ENCODE data around the gene GJA8. TPM values are rescaled to one million over a fixed set of nuclear protein-coding genes. Genes with fewer than 3 reads are reported as not detected.
A peak's percentile ranks its signal among the peaks of the same experiment; 100 is the strongest.
"Not testable (repeated sequence)": the region's sequence is repeated elsewhere in the genome, so short reads cannot be mapped to it uniquely, and the experiment has no call there.

The GJA8 gene
- total RNA-seq: not detected
- polyA plus RNA-seq: not detected
- long read RNA-seq, donor 1: 0 reads
- long read RNA-seq, donor 2: 0 reads
- long read RNA-seq, donor 3: 0 reads

DNA sequence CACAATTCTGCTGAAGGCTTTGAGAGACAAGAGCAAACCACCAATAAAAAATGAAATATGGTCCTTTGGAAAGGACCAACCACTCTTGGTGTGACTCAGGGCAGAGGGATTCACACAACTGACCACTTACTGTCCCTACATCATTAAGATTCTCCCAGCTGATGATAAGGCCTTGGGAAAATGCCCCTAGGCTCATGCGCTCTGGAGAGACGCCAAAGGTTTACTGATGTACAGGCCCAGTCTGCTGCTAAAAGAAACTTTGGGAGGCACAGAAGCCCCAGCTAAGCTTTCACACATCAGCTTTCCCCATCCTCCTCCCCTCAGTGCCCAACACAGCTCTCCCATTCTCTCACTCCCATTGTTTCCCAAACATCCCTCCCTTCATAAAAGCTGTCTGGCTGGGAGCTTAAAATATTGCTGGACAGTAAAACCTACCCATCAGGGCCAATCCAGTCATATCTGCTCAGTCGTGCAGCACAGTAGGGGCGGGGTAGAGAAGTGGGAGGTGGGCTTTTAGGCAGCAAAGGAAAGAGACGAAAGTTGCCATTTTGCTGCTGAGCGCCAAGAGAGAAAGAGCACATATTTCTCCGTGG lies at the start of gene GJA8:
Gene GJA8, plus strand, starts transcription at position 543 of the 593 bp plus-strand sequence. CDS start 5,161 bp downstream, outside the sequence.
- no peaks in the 10 kb centered on the region for H3K36me3 ChIP-seq
- intact Hi-C loops (cut with DNase I): no loop called here
- H3K4me3 ChIP-seq: no peak within 1 kb of the TSS
- ATAC-seq: no peak
- H3K4me1 ChIP-seq: peaks cover 0 to 3% (median 0%) of the 10 kb centered on the region in 9 donors
- DNase-seq: no peak
- no peak within 1 kb of the TSS for H3K27ac ChIP-seq
- TF ChIP-seq, protein P1, sequence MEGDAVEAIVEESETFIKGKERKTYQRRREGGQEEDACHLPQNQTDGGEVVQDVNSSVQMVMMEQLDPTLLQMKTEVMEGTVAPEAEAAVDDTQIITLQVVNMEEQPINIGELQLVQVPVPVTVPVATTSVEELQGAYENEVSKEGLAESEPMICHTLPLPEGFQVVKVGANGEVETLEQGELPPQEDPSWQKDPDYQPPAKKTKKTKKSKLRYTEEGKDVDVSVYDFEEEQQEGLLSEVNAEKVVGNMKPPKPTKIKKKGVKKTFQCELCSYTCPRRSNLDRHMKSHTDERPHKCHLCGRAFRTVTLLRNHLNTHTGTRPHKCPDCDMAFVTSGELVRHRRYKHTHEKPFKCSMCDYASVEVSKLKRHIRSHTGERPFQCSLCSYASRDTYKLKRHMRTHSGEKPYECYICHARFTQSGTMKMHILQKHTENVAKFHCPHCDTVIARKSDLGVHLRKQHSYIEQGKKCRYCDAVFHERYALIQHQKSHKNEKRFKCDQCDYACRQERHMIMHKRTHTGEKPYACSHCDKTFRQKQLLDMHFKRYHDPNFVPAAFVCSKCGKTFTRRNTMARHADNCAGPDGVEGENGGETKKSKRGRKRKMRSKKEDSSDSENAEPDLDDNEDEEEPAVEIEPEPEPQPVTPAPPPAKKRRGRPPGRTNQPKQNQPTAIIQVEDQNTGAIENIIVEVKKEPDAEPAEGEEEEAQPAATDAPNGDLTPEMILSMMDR (IDR thresholded peaks at IDR 0.05): no peak
- no peaks in the 10 kb centered on the region for H3K27me3 ChIP-seq
- no peaks in the 10 kb centered on the region for H3K9me3 ChIP-seq
- 80 to 82% methylated on average over 7 of the region's 7 CpGs for WGBS, 2 donors

DNA sequence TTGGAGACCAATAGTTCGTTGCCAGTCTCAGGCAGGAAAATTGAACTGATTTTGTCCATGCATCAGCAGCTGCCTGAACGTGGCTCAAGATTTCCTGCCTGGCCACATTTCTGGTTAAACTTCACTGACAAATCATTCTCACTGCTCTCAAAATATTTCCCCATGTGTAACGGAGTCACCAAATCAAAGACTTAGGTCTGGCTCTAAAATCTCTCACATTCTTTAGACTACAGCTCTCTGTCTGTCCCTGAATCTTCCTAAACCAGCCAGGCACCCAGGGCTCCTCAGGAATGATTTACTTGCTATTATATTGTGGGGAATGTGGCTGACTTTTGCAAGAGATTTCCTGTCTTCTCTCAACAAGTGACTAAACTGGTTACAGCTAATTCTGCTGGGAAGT lies 49.2 kb upstream of the GJA8 start:
- TF ChIP-seq, protein P1 (IDR thresholded peaks at IDR 0.05): no peak
- H3K27ac ChIP-seq: no peak overlapping the region

DNA sequence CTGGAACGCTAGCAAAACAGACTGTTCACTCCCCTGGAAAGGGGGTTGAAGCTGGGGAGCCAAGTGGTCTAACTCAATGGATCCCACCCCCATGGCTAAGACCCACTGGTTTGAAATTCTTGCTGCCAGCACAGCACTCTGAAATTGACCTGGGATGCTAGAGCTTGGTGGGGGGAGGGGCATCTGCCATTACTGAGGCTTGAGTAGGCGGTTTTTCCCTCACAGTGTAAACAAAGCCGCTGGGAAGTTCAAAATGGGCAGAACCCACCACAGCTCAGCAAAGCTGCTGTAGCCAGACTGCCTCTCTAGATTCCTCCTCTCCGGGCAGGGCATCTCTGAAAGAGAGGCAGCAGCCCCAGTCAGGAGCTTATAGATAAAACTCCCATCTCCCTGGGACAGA lies 47.6 kb upstream of the GJA8 start:
- intact Hi-C loops (cut with DNase I); H3K27me3 ChIP-seq; H3K27ac ChIP-seq; DNase-seq; H3K36me3 ChIP-seq; ATAC-seq; H3K9me3 ChIP-seq; H3K4me3 ChIP-seq: not testable (repeated sequence)
- H3K4me1 ChIP-seq: peaks cover 0 to 18% (median 0%) of the 10 kb centered on the region in 9 donors
- 74 to 80% methylated on average over 4 of the region's 4 CpGs for WGBS, 2 donors

More for the DNA sequence above, 49.2 kb upstream of the GJA8 start:
- Histone ChIP-seq H3K36me3 (no peaks in the 10 kb centered on the region), H3K27me3 (peaks cover 0 to 8% (median 0%) of the 10 kb centered on the region in 7 donors), H3K9me3 (no peaks in the 10 kb centered on the region), H3K4me3 (no peak overlapping the region), H3K4me1 (peaks cover 0 to 18% (median 0%) of the 10 kb centered on the region in 9 donors)
- intact Hi-C loops (cut with DNase I): no loop called here
- 47 to 58% methylated on average over 3 of the region's 3 CpGs for WGBS, 2 donors
- ATAC-seq: no peak
- DNase-seq: no peak

DNA sequence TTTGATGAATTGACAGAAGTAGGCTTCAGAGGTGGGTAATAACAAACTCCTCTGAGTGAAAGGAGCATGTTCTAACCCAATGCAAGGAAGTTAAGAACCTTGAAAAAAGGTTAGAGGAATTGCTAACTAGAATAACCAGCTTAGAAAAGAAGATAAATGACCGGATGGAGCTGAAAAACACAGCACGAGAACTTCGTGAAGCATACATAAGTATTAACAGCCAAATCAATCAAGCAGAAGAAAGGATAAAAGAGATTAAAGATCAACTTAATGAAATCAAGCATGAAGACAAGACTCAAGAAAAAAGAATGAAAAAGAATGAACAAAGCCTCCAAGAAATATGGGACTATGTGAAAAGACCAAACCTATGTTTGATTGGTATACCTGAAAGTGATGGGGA lies 46.6 kb upstream of the GJA8 start:
- H3K4me3 ChIP-seq; H3K36me3 ChIP-seq; ATAC-seq; DNase-seq; H3K27ac ChIP-seq; H3K27me3 ChIP-seq; H3K9me3 ChIP-seq; intact Hi-C loops (cut with DNase I): not testable (repeated sequence)
- WGBS, 2 donors: 94 to 96% methylated on average over 3 of the region's 3 CpGs
- peaks cover 0 to 16% (median 0%) of the 10 kb centered on the region in 9 donors for H3K4me1 ChIP-seq

- H3K36me3 ChIP-seq; ATAC-seq; H3K9me3 ChIP-seq; H3K27ac ChIP-seq; intact Hi-C loops (cut with DNase I); H3K4me1 ChIP-seq; H3K4me3 ChIP-seq; H3K27me3 ChIP-seq; DNase-seq: not testable (repeated sequence)
- 89 to 92% methylated on average over 4 of the region's 4 CpGs for WGBS, 2 donors
Observed at GRCh38 chr1:147867204-147867603, 35.4 kb upstream of the GJA8 start.

DNA sequence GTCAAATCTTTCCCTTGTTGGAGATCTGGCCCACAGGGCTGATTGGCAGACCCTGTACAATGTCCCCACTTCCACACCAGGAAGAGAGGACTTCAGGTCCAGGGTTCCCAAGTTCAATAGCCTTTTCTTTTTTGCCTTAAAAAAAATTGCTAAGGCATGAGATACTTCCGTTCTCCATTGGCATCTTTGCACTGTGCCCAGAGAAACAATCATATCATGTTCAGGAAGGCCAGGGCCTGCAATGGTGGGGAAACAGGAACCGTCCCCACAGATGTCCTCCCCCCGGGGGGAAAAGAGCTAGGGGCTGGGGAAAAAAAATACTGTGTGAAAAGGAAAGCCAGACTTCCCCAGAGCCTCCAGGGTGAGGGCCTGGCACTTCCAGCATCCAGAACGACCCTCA lies 24.6 kb upstream of the GJA8 start:
- no peaks in the 10 kb centered on the region for H3K27me3 ChIP-seq
- DNase-seq (no peak), ATAC-seq (peak in 5 of 8 donors; percentile 25 to 44 (median 30))
- H3K36me3 ChIP-seq: no peaks in the 10 kb centered on the region
- H3K4me3 ChIP-seq: no peak overlapping the region
- no peak overlapping the region for H3K27ac ChIP-seq
- no peaks in the 10 kb centered on the region for H3K4me1 ChIP-seq
- 51 to 61% methylated on average over 4 of the region's 4 CpGs for WGBS, 2 donors
- TF ChIP-seq, protein P1 (IDR thresholded peaks at IDR 0.05): no peak
- intact Hi-C loops (cut with DNase I): loop anchor here in 1 of 10 donors (5.0 kb wide), 1 partner anchor 51 kb away; no protein-coding TSS in a partner anchor
- peaks cover 0 to 8% (median 0%) of the 10 kb centered on the region in 11 donors for H3K9me3 ChIP-seq

Measured in heart right ventricle (tissue), 16 donors.